ENCODE data around the gene EXD3. TPM values are rescaled to one million over a fixed set of nuclear protein-coding genes. Genes with fewer than 3 reads are reported as not detected.

Gene EXD3
- total RNA-seq, 2 experiments from 2014 or later = 6.7 to 7.1 TPM

DNA sequence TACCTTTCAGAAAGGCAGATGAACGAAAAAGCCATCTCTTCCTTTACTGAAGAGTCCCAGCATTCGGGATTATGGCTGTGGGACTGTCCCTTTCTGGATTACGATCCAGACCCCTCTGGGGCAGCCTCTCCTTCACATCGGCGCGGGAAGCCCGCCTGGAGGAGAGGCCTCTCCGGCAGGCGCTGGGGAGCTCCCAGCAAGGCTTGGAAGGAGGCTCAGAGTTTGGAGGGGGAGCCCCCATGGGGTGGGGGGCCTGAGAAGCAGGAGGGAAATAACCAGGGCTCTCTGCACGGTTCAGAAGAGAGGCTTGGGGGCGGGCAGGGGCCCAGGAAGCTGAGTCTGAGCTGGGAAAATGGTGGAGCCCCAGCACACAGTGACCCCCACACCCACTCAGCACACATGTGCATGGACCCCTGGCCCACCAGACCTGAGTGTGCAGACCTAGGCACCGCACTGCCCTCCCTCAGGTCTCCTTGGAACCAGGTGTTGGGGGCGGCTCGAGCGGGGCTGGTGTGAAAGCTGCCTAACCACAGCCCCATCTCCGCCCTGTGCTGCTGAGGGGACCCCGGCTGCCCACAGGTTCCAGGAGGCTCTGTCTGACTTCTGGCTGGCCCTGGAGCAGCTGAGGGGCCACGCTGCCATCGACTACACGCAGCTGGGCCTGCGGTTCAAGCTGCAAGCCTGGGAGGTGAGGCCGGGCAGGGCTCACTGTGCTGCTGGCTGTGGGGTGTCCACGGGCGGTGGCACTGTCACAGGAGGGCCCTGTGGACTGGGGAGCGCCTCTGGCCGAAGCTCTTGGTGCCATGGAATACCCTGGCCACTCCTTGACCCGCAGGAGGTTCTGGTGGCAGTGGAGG lies 4.7 kb upstream of the EXD3 start:
- DNase-seq (no peak), ATAC-seq (no peak)
- no peak overlapping the region for H3K27ac Mint-ChIP-seq
- H3K9me3 Mint-ChIP-seq (ENCODE audit: low read depth) = no peaks in the 10 kb centered on the region
- H3K4me1 Mint-ChIP-seq = no peaks in the 10 kb centered on the region
- no peak overlapping the region for H3K4me3 Mint-ChIP-seq
- intact Hi-C loops (cut with DNase I, micrococcal nuclease) = loop anchor here in 1 of 2 experiments (10.0 kb wide), 1 partner anchor 543 kb away; the partner anchor contains the start of gene TRAF2
- ChIA-PET CTCF (interaction anchor here (0.8 to 0.9 kb wide), 2 partner anchors 16 to 245 kb away, joined by 3 to 5 read pairs; no protein-coding TSS in a partner anchor), POLR2A (no interaction called here)
- no peaks in the 10 kb centered on the region for H3K27me3 Mint-ChIP-seq
- H3K36me3 Mint-ChIP-seq (ENCODE audit: low read depth) = no peaks in the 10 kb centered on the region

- DNase-seq = no peak
- H3K36me3 Mint-ChIP-seq (ENCODE audit: low read depth) = no peaks in the 10 kb centered on the region
- H3K9me3 Mint-ChIP-seq (ENCODE audit: low read depth) = no peaks in the 10 kb centered on the region
- H3K27me3 Mint-ChIP-seq = no peaks in the 10 kb centered on the region
- CTCF ChIA-PET = no interaction called here
- intact Hi-C loops (cut with DNase I, micrococcal nuclease) = loop anchor here in 1 of 2 experiments (10.0 kb wide), 1 partner anchor 541 kb away; the partner anchor contains the start of gene TRAF2
- ATAC-seq = no peak
- POLR2A ChIA-PET = interaction anchor here (0.6 kb wide), 1 partner anchor 540 kb away, joined by 3 read pairs; the partner anchor contains the start of gene TRAF2
- no peak overlapping the region for H3K27ac Mint-ChIP-seq
- peaks cover 10% of the 10 kb centered on the region for H3K4me1 Mint-ChIP-seq
- H3K4me3 Mint-ChIP-seq = no peak overlapping the region
These were observed 3.2 kb upstream of the EXD3 start for GRCh38 chr9:137426018-137426681.

DNA sequence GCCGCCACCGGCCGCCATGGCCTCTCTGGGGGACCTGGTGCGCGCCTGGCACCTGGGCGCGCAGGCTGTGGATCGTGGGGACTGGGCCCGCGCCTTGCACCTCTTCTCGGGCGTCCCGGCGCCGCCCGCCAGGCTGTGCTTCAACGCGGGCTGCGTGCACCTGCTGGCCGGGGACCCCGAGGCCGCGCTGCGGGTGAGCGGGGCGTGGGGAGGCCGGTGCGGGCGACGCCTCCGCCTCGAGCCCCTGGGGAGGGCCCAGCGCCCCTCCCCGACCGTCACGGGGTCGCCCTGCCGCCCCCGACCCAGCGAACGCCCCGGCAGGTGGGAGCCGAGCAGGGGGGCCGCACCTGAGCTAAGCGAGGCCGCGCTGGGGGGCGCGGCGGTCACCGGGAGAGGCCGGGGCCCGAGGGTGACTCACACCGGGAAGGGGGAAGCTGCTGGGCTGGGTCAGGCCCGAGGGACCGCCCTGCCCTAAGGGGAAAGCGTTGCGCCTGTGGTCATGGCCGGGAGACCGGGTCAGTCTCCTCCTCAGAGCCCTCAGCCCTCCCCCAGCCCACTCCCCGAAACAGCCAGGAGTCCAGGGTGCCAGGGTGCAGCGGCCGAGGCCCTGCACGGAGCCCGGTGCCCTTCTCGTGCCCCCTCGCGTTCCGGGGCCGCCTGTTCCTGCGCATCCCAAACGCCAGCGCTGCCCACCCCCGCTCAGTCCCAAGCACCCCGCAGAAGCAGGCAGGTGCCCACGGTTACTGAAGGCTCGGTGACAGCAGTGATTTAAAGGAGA lies 741 bp upstream of the EXD3 start:
- Mint-ChIP-seq H3K36me3 (ENCODE audit: low read depth) (no peaks in the 10 kb centered on the region), H3K9me3 (ENCODE audit: low read depth) (no peaks in the 10 kb centered on the region), H3K4me1 (peaks cover 12% of the 10 kb centered on the region), H3K27ac (no peak overlapping the region), H3K27me3 (no peaks in the 10 kb centered on the region), H3K4me3 (peak overlapping the region; percentile 54)
- ATAC-seq (no peak), DNase-seq (no peak)
- ChIA-PET POLR2A (no interaction called here), CTCF (interaction anchor here (0.8 to 1.0 kb wide), 4 partner anchors 13 to 169 kb away, joined by 3 to 5 read pairs (median 3); partner anchors contain the start of gene NSMF)
- intact Hi-C loops (cut with DNase I, micrococcal nuclease) = loop anchor here (1.0 to 10.0 kb wide), 18 partner anchors 22 to 940 kb away; partner anchors contain the start of genes ARRDC1 (in 1 of the 2), MRPL41 (in 1 of the 2), NELFB (in 1 of the 2) and NRARP (in 1 of the 2)

DNA sequence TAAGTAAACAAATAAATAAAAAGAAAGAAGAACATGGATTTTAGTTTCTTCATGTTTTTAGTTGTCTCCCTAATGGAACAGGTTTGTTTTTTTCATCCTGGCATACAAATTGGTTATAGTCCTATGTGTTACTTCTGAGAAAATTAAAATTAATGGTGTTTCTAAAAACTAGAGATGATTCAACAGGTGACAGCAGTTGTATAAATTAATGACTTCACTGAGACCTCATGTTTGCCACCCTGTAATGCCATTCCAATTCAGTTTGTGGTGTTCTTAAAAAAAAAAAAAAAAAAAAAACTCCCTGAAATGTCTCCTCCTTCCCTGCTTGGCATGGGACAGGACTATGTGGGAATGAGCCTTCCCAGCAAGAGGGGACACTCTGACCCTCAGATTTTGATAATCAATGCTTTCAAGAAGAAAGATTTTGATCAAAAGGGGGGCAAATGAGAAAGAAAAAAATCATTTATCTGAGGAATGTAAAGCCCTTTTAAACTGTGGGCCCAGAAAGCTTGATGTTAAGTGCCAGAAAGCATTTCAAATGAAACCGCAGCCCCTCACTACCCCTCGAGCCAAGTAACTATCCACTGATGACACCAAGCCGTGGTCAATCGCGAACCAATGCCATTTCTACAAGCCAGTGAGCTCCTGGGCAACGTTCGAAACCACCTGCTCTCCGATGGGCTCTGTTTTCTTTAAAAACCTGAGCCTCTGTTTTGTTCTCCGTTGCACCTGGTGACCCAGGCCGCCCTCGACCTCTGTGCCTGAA lies 941 bp downstream of the EXD3 start:
- Mint-ChIP-seq H3K36me3 (ENCODE audit: low read depth) (no peaks in the 10 kb centered on the region), H3K4me3 (peak overlapping the region; percentile 82), H3K27me3 (no peaks in the 10 kb centered on the region), H3K9me3 (ENCODE audit: low read depth) (no peaks in the 10 kb centered on the region), H3K4me1 (peaks cover 12% of the 10 kb centered on the region), H3K27ac (peak overlapping the region; percentile 66)
- POLR2A ChIA-PET = no interaction called here
- DNase-seq (no peak), ATAC-seq (no peak)
- CTCF ChIA-PET = interaction anchor here (0.7 to 0.9 kb wide), 2 partner anchors 426 to 566 kb away, joined by 3 read pairs; partner anchors contain the start of gene CLIC3
- intact Hi-C loops (cut with DNase I, micrococcal nuclease) = loop anchor here in 1 of 2 experiments (2.0 to 10.0 kb wide), 2 partner anchors 293 to 537 kb away; partner anchors contain the start of gene TRAF2

GRCh38 chr9:137417161-137418021 lies 5.6 kb downstream of the EXD3 start:
- intact Hi-C loops (cut with DNase I, micrococcal nuclease) = no loop called here
- Mint-ChIP-seq H3K36me3 (ENCODE audit: low read depth) (no peaks in the 10 kb centered on the region), H3K4me3 (peak overlapping the region; percentile 62), H3K4me1 (peaks cover 12% of the 10 kb centered on the region), H3K9me3 (ENCODE audit: low read depth) (no peaks in the 10 kb centered on the region), H3K27me3 (no peaks in the 10 kb centered on the region), H3K27ac (no peak overlapping the region)
- ATAC-seq (peak; percentile 59), DNase-seq (no peak)
- CTCF ChIA-PET = no interaction called here
- POLR2A ChIA-PET = no interaction called here

DNA sequence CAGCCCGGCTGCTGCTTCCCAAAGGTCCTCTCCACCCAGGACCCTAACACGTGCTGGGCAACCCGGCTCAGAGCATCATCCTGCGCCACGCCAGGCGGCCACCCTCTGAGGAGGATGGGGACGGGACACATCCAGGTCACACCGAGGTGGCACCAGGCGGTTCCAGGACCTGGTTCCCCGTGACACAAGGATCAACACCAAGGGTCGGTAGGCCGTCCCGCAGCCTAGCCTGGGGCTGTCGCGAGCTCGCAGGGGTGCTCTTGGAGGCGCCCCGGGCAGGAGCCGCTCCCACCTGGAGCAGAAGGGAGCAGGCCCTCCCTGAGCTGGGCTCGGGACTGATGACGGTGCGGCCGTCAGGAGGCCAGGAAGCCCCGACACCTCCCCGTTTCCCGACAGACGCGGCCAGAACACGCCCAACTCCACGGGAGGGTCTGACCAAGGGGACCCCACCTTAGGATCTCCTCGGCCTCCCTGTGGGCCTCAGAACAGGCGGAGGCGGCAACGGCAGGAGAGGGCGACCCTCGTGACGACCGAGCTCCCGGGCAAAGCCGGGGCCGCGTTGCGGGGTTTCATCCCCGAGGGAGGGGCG lies 6.3 kb downstream of the EXD3 start:
- ATAC-seq = no peak
- Mint-ChIP-seq H3K4me3 (no peak overlapping the region), H3K4me1 (peaks cover 8% of the 10 kb centered on the region), H3K36me3 (ENCODE audit: low read depth) (no peaks in the 10 kb centered on the region), H3K9me3 (ENCODE audit: low read depth) (no peaks in the 10 kb centered on the region), H3K27ac (no peak overlapping the region), H3K27me3 (no peaks in the 10 kb centered on the region)
- ChIA-PET POLR2A (no interaction called here), CTCF (no interaction called here)
- no peak for DNase-seq
- intact Hi-C loops (cut with DNase I, micrococcal nuclease) = no loop called here

DNA sequence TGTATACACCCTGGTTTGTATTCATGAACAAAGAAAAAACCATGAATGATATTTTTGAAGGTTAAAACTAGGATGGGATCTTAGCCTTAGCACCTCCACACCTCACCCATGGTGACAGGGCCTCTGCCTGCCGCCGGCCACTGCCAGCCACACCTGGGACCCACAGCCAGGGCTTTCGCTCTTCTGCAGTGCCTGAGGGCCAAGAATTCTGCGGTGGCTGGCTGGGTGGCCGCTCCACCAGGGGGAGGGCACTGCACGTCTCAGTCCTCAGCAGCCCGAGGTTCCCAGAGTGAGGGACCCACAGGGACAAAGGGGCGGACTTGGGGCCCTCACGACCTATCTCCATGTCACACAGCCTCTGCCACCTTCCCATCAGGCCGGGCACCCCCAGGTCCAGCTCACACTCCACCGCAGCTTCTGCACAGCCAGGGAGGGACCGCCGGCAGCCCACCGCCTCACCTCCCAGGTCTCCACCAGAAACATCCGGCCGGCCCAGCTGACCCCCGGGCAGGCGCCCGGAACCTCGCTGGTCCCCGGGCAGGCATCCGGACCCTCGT lies 6.9 kb downstream of the EXD3 start:
- no peak for ATAC-seq
- no peaks in the 10 kb centered on the region for H3K36me3 Mint-ChIP-seq (ENCODE audit: low read depth)
- no peaks in the 10 kb centered on the region for H3K9me3 Mint-ChIP-seq (ENCODE audit: low read depth)
- POLR2A ChIA-PET = no interaction called here
- no peak overlapping the region for H3K4me3 Mint-ChIP-seq
- intact Hi-C loops (cut with DNase I, micrococcal nuclease) = no loop called here
- no peak overlapping the region for H3K27ac Mint-ChIP-seq
- H3K4me1 Mint-ChIP-seq = peaks cover 5% of the 10 kb centered on the region
- CTCF ChIA-PET = no interaction called here
- no peaks in the 10 kb centered on the region for H3K27me3 Mint-ChIP-seq
- no peak for DNase-seq

- Mint-ChIP-seq H3K27ac (no peak overlapping the region), H3K36me3 (ENCODE audit: low read depth) (no peaks in the 10 kb centered on the region), H3K9me3 (ENCODE audit: low read depth) (no peaks in the 10 kb centered on the region), H3K27me3 (no peaks in the 10 kb centered on the region), H3K4me1 (peaks cover 5% of the 10 kb centered on the region), H3K4me3 (no peak overlapping the region)
- POLR2A ChIA-PET = interaction anchor here (0.6 kb wide), 1 partner anchor 280 kb away, joined by 6 read pairs; no protein-coding TSS in a partner anchor
- no peak for DNase-seq
- no peak for ATAC-seq
- CTCF ChIA-PET = no interaction called here
- intact Hi-C loops (cut with DNase I, micrococcal nuclease) = no loop called here
These were observed 7.5 kb downstream of the EXD3 start for GRCh38 chr9:137415451-137415850.

DNA sequence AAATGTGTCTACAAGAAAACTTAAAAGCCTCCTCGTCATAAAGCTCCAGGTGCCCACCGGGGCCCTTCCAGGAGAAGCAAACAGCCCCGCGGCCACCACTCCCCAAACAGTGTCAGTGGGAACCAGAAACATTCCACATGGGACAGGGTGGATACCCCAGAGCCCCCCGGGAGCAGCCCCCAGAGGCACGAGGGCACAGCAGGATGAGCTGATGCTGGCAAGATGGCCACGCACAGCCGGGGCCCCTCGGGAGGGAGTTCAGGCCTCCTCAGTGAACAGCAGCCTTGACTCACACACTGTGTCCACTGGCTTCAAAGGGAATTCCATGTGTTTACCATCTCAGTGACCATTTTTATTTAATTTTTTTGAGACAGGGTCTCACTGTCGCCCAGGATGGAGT lies 10.5 kb downstream of the EXD3 start:
- ChIA-PET CTCF (interaction anchor here (1.1 kb wide), 1 partner anchor 15 kb away, joined by 3 read pairs; no protein-coding TSS in a partner anchor), POLR2A (no interaction called here)
- no peak for ATAC-seq
- Mint-ChIP-seq H3K4me3 (no peak overlapping the region), H3K27me3 (no peaks in the 10 kb centered on the region), H3K9me3 (ENCODE audit: low read depth) (no peaks in the 10 kb centered on the region), H3K4me1 (peaks cover 2% of the 10 kb centered on the region), H3K27ac (no peak overlapping the region), H3K36me3 (ENCODE audit: low read depth) (no peaks in the 10 kb centered on the region)
- DNase-seq = no peak
- intact Hi-C loops (cut with DNase I, micrococcal nuclease) = no loop called here

All from activated CD4-positive, alpha-beta T cell treated with anti-CD3 and anti-CD28 coated beads for 36 hours (primary cell).